OCI-LY1 (cell line): Measurements from ENCODE around the gene ENTPD2.
"Not testable (repeated sequence)": the region's sequence is repeated elsewhere in the genome, so short reads cannot be mapped to it uniquely, and the experiment has no call there.

Source experiments
- H2AFZ ChIP-seq: fragments of 200-600 bp; sonication (generic), shearing (Covaris generic); 2 replicates; pipeline ENCODE4 v1.6.0; 2014; ENCODE audit warnings: antibody characterized with exemption, mild to moderate bottlenecking, low read length
- H3F3A ChIP-seq: fragments of 200-600 bp; sonication (generic), shearing (Covaris generic); 2 replicates; pipeline ENCODE4 v1.6.0; 2014; ENCODE audit warnings: mild to moderate bottlenecking, antibody characterized with exemption, low read length, moderate library complexity; ENCODE audit not compliant: insufficient read depth
- H3K27ac ChIP-seq: fragments of 200-600 bp; sonication (generic); 2 replicates; pipeline ENCODE4 v1.5.1; 2014; ENCODE audit warnings: low read length, mixed run types, mild to moderate bottlenecking, low read depth; ENCODE audit not compliant: poor library complexity, severe bottlenecking
- H3K27me3 ChIP-seq: fragments of 200-600 bp; sonication (generic); 2 replicates; pipeline ENCODE4 v1.6.0; 2014; ENCODE audit warnings: antibody characterized with exemption, mild to moderate bottlenecking, low read length, moderate library complexity; ENCODE audit not compliant: insufficient read depth
- H3K36me3 ChIP-seq: fragments of 200-600 bp; sonication (generic); 2 replicates; pipeline ENCODE4 v1.6.1; 2014; ENCODE audit warnings: mild to moderate bottlenecking, antibody characterized with exemption, low read length, moderate library complexity, mixed read lengths; ENCODE audit not compliant: insufficient read depth
- H3K4me1 ChIP-seq: fragments of 200-600 bp; sonication (generic); 2 replicates; pipeline ENCODE4 v1.5.1; 2014; ENCODE audit warnings: mild to moderate bottlenecking, low read length, moderate library complexity; ENCODE audit not compliant: insufficient read depth, severe bottlenecking
- H3K4me2 ChIP-seq: fragments of 200-600 bp; sonication (generic), shearing (Covaris generic); 2 replicates; pipeline ENCODE4 v1.6.1; 2014; ENCODE audit warnings: low read length
- H3K4me3 ChIP-seq: fragments of 200-600 bp; sonication (generic); 2 replicates; pipeline ENCODE4 v1.5.1; 2014; ENCODE audit warnings: low read length, low read depth, mild to moderate bottlenecking, mixed read lengths; ENCODE audit not compliant: poor library complexity, severe bottlenecking
- H3K79me2 ChIP-seq: fragments of 200-600 bp; shearing (Covaris generic); 2 replicates; pipeline ENCODE4 v1.6.1; 2016; ENCODE audit warnings: mixed run types, low read length, mixed read lengths; ENCODE audit not compliant: insufficient read depth
- H3K9ac ChIP-seq: fragments of 200-600 bp; sonication (generic), shearing (Covaris generic); 2 replicates; pipeline ENCODE4 v1.6.1; 2014; ENCODE audit warnings: mild to moderate bottlenecking, low read length, mixed read lengths
- H3K9me2 ChIP-seq: fragments of 200-600 bp; sonication (generic), shearing (Covaris generic); 2 replicates; pipeline ENCODE4 v1.6.1; 2014; ENCODE audit warnings: low read depth, mild to moderate bottlenecking, low read length, mixed read lengths
- H3K9me3 ChIP-seq: fragments of 200-600 bp; shearing (Covaris generic); 2 replicates; pipeline ENCODE4 v1.6.1; 2014; ENCODE audit warnings: low read length, mixed read lengths
- H4K20me1 ChIP-seq: fragments of 200-600 bp; sonication (generic), shearing (Covaris generic); 2 replicates; pipeline ENCODE4 v1.6.0; 2016; ENCODE audit warnings: mild to moderate bottlenecking, low read length; ENCODE audit not compliant: insufficient read depth
- CTCF ChIP-seq: fragments of 200-600 bp; sonication (generic), shearing (Covaris generic); IDR thresholded peaks from 2 replicates; pipeline ENCODE4 v1.5.1; 2017; ENCODE audit warnings: mild to moderate bottlenecking, antibody characterized with exemption, low read length, moderate library complexity, mixed read lengths
- EZH2 ChIP-seq: fragments of 200-600 bp; sonication (generic), shearing (Covaris generic); IDR thresholded peaks from 2 replicates; pipeline ENCODE4 v1.8.0; 2017; ENCODE audit warnings: borderline replicate concordance, mixed run types, mild to moderate bottlenecking, antibody characterized with exemption, low read length, moderate library complexity, mixed read lengths

Gene ENTPD2

GRCh38 chr9:137006116-137007003, 47.5 kb downstream of the ENTPD2 start:
- no peaks in the 10 kb centered on the region; the same call in 1 of the 2 replicates for H3K27me3 ChIP-seq
- no peak for TF ChIP-seq CTCF
- TF ChIP-seq EZH2 = no peak
- no peaks in the 10 kb centered on the region for H3K9me3 ChIP-seq
- no peak overlapping the region for H3K27ac ChIP-seq
- no peaks in the 10 kb centered on the region for H3K36me3 ChIP-seq
- no peak overlapping the region for H3K4me3 ChIP-seq
- no peak overlapping the region for H3K4me2 ChIP-seq
- H3K4me1 ChIP-seq = no peaks in the 10 kb centered on the region
- H3K79me2 ChIP-seq = no peaks in the 10 kb centered on the region
- no peak overlapping the region for H3K9ac ChIP-seq
- no peaks in the 10 kb centered on the region for H3F3A ChIP-seq
- no peaks in the 10 kb centered on the region for H4K20me1 ChIP-seq
- H2AFZ ChIP-seq = no peak overlapping the region
- H3K9me2 ChIP-seq = no peaks in the 10 kb centered on the region

GRCh38 chr9:137004285-137004684, 49.6 kb downstream of the ENTPD2 start:
- H3K4me2 ChIP-seq, H3K4me3 ChIP-seq, H3K36me3 ChIP-seq, H4K20me1 ChIP-seq, H3K79me2 ChIP-seq, H3K9me3 ChIP-seq, H2AFZ ChIP-seq, H3K9ac ChIP-seq, H3K9me2 ChIP-seq, H3K27ac ChIP-seq, H3K4me1 ChIP-seq, H3F3A ChIP-seq, H3K27me3 ChIP-seq: not testable (repeated sequence)
- TF ChIP-seq CTCF = peak; percentile 23; the same call in 1 of the 2 replicates

- Histone ChIP-seq H3K27me3 (no peaks in the 10 kb centered on the region), H4K20me1 (no peaks in the 10 kb centered on the region), H3F3A (no peaks in the 10 kb centered on the region), H3K9ac (no peak overlapping the region), H3K9me3 (no peaks in the 10 kb centered on the region), H3K27ac (no peak overlapping the region), H3K4me3 (no peak overlapping the region), H3K79me2 (no peaks in the 10 kb centered on the region), H3K4me2 (no peak overlapping the region), H3K36me3 (no peaks in the 10 kb centered on the region), H3K4me1 (peaks cover 7% of the 10 kb centered on the region), H2AFZ (no peak overlapping the region), H3K9me2 (no peaks in the 10 kb centered on the region)
- no peak for TF ChIP-seq EZH2
Observed at GRCh38 chr9:137002646-137003041, 51.2 kb downstream of the ENTPD2 start.
